Small intestine (tissue), 7 donors: ENCODE data around the gene APOL1. TPM values are rescaled to one million over a fixed set of nuclear protein-coding genes. Genes with fewer than 3 reads are reported as not detected.
"Not testable (repeated sequence)": the region's sequence is repeated elsewhere in the genome, so short reads cannot be mapped to it uniquely, and the experiment has no call there.

Experiments used
- DNase-seq, 2 donors: peaks; one replicate each; pipeline versions ENCODE4 v3.0.0 to v3.0.0-alpha.2; 2013
- FAIRE-seq: peaks from 2 replicates; lab custom pipeline; 2012; peaks lifted over from hg19 to GRCh38; lab: Jason Lieb, UNC
- H3K27ac ChIP-seq, 3 donors: one replicate each; pipeline ENCODE4 v1.5.1; 2013; ENCODE audit warnings: low read length in 2 of 3, mild to moderate bottlenecking in 2 of 3, control low read depth in 1 of 3, inconsistent platforms in 1 of 3, low read depth in 1 of 3, moderate library complexity in 1 of 3
- H3K27me3 ChIP-seq, 3 donors: one replicate each; pipeline ENCODE4 v1.6.1; 2013; ENCODE audit warnings: low read length in 3 of 3, inconsistent platforms in 1 of 3; ENCODE audit not compliant: control insufficient read depth in 3 of 3, insufficient read depth in 3 of 3
- H3K36me3 ChIP-seq, 3 donors: one replicate each; pipeline ENCODE4 v1.6.1; 2013; ENCODE audit warnings: low read length in 3 of 3, inconsistent platforms in 1 of 3, low read depth in 1 of 3, mild to moderate bottlenecking in 1 of 3, moderate library complexity in 1 of 3; ENCODE audit not compliant: control insufficient read depth in 3 of 3, insufficient read depth in 2 of 3
- H3K4me1 ChIP-seq, 3 donors: one replicate each; pipeline ENCODE4 v1.6.1; 2013; ENCODE audit warnings: low read length in 2 of 3, inconsistent platforms in 1 of 3, low read depth in 1 of 3, mild to moderate bottlenecking in 1 of 3, moderate library complexity in 1 of 3; ENCODE audit not compliant: control insufficient read depth in 3 of 3, insufficient read depth in 2 of 3
- H3K4me3 ChIP-seq, 3 donors: one replicate each; pipeline ENCODE4 v1.5.1; 2013; ENCODE audit warnings: low read length in 3 of 3, control low read depth in 1 of 3, inconsistent platforms in 1 of 3, low read depth in 1 of 3, mild to moderate bottlenecking in 1 of 3, moderate library complexity in 1 of 3
- H3K9me3 ChIP-seq, 2 donors: one replicate each; pipeline ENCODE4 v1.6.1; 2013; ENCODE audit warnings: low read depth in 1 of 2, low read length in 1 of 2; ENCODE audit not compliant: control insufficient read depth in 2 of 2, insufficient read depth in 1 of 2
- WGBS, 3 donors: extraction: QIAGEN DNeasy Blood & Tissue Kit; methylation state at CpG; one replicate each; pipeline ENCODE4 v1.1.7; 2013; 5-methylcytosine and 5-hydroxymethylcytosine counted together
- polyA plus RNA-seq, 4 donors: library from polyadenylated mRNA; stranded (reverse) in 3 of 4; unstranded in 1 of 4; fragments of 200-250 nt in 3 of 4; fragments of 120-200 nt in 1 of 4; gene quantifications; one replicate each; pipeline versions ENCODE4 v1.2.1 to v1.2.3, GENCODE V29; 2013
- donor health status: healthy with polysubstance abuse.
- donor health status: control.
- donor health status: control.
- donor health status: Bipolar disorder and iron deficiency.
- donor health status: healthy.

Gene APOL1
- polyA plus RNA-seq, 4 donors, result 7.7 to 32.2 (median 8.5) TPM

DNA sequence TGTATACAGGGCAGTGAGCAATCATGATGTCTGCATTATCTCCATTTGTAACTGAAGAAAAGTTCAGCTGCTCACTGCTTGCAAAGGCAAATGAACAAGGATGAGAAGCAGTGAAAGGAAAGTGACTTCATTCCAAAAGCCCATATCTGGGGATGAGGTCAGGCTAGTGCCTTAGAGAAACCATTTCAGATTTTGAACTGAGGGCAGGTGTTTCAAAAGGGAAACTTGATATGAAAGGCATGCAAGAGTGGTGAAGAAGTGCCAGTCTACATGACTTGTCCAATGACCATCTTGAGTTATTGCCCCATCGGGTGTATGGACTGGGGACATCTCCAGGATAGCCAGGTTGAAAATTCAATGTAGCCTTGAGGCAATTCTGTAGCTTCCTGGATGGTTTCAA is 44.0 kb upstream of the APOL1 start:
- no peak for FAIRE-seq
- peak overlapping the region in 2 of 3 donors; percentile 42 to 49 for H3K27ac ChIP-seq
- DNase-seq, result peak in 1 of 2 donors; percentile 38
- no peak overlapping the region for H3K4me3 ChIP-seq
- WGBS, 3 donors, result 76 to 92% (median 83%) methylated on average over 1 of the region's 1 CpG
- no peaks in the 10 kb centered on the region for H3K27me3 ChIP-seq
- no peaks in the 10 kb centered on the region for H3K36me3 ChIP-seq
- H3K9me3 ChIP-seq, result peaks cover 0 to 26% of the 10 kb centered on the region in 2 donors
- H3K4me1 ChIP-seq, result peaks cover 0 to 22% (median 6%) of the 10 kb centered on the region in 3 donors

DNA sequence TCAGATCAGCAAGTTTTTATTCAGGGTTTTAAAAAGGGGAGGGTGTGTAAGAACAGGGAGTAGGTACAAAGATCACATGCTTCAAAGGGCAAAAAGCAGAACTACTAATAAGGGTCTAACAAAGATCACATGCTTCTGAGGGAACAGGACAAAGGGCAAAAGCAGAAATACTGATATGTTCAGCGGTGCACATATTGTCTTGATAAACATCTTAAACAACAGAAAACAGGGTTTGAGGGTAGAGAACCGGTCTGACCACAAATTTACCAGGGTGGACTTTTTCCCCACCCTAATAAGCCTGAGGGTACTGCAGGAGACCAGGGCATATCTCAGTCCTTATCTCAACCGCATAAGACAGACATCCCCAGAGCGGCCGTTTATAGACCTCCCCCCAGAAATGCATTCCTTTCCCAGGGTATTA is 43.4 kb upstream of the APOL1 start:
- H3K4me3 ChIP-seq, H3K36me3 ChIP-seq, FAIRE-seq, H3K27me3 ChIP-seq: not testable (repeated sequence)
- Histone ChIP-seq H3K4me1 (peaks cover 0 to 17% (median 6%) of the 10 kb centered on the region in 3 donors), H3K9me3 (peaks cover 0 to 26% of the 10 kb centered on the region in 2 donors), H3K27ac (peak overlapping the region in 1 of 3 donors; percentile 42)
- WGBS, 3 donors, result 29 to 51% (median 36%) methylated on average over 5 of the region's 5 CpGs
- peak; percentile 52 to 59 for DNase-seq

DNA sequence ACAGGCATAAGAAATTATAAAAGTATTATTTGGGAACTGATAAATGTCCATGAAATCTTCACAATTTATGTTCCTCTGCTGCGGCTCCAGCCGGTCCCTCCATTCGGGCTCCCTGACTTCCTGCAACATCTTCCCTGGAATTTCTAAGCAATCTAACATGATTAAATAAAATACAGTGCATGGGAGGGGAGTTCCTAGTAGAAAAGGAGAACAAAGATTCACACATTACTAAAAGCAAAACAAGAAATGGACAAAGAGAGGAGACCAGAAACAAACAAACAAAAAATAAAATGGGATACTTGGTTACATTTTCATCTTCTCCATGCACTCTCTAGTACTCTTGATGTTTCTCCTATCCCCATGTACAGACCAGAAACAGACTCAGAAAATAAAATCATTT is 42.7 kb upstream of the APOL1 start:
- peaks cover 0 to 11% (median 6%) of the 10 kb centered on the region in 3 donors for H3K4me1 ChIP-seq
- H3K27ac ChIP-seq, result no peak overlapping the region
- H3K27me3 ChIP-seq, result no peaks in the 10 kb centered on the region
- no peak overlapping the region for H3K4me3 ChIP-seq
- no peak for FAIRE-seq
- no peaks in the 10 kb centered on the region for H3K36me3 ChIP-seq
- peaks cover 0 to 26% of the 10 kb centered on the region in 2 donors for H3K9me3 ChIP-seq
- no peak for DNase-seq
- 92 to 93% (median 93%) methylated on average over 3 of the region's 3 CpGs for WGBS, 3 donors

DNA sequence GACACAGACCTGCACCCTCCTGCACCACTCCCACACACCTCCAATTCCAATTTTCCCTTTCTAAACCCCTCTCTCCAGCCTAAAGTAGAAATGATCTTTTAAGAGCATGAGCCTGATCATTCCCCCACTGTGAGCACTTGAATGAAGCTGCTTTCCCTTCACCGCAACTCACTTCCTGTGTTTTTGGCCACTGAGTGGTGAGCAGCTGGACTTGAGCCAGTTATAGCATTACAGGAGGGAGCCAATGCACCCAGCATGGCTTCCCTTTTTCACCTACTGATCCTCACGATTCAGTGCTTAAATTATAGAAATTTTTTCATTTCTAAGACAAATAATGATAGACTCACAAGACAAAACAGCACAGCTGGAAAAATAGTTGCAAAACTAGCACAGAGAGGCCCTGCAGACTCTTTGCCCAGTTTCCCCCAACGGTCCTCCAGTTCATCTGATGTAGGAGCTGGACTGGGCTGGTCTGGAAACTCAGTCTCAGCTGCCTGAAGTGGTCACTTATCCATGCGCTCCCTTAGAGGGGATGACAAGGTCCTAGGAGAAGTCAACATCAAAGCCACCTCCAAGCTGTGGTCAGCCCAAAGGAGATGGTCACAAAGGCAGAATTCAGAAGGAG is 41.6 kb upstream of the APOL1 start:
- no peak for FAIRE-seq
- H3K27ac ChIP-seq, result no peak overlapping the region
- no peaks in the 10 kb centered on the region for H3K36me3 ChIP-seq
- peaks cover 0 to 10% (median 6%) of the 10 kb centered on the region in 3 donors for H3K4me1 ChIP-seq
- H3K9me3 ChIP-seq, result peaks cover 0 to 26% of the 10 kb centered on the region in 2 donors
- no peak overlapping the region for H3K4me3 ChIP-seq
- no peaks in the 10 kb centered on the region for H3K27me3 ChIP-seq
- 56 to 76% (median 70%) methylated on average over 4 of the region's 4 CpGs for WGBS, 3 donors
- no peak for DNase-seq

- DNase-seq, result peak in 1 of 2 donors; percentile 69
- no peak overlapping the region for H3K27ac ChIP-seq
Observed at GRCh38 chr22:36212901-36213300, 40.0 kb upstream of the APOL1 start.

DNA sequence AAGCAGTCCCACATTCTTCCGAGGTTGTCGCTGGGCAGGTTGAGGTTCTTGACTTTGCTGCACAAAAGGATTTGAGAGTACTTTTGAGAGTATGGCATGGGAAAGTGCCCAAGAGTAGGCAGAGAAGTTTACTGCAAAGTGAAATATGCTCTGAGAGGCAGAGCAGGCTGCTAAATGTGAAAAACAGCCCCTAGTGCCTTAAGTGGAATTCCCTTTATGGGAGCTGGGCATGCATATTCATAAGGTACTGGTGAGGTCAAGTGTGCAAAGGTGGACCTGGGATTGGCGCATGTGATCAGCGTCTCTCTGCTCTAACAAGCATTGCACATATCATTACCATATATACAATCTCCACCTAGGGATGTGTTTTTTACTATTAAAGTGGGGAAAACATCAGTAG is 39.3 kb upstream of the APOL1 start:
- 79 to 90% (median 83%) methylated on average over 4 of the region's 4 CpGs for WGBS, 3 donors
- FAIRE-seq, result no peak
- no peak overlapping the region for H3K27ac ChIP-seq
- H3K4me3 ChIP-seq, result no peak overlapping the region
- no peaks in the 10 kb centered on the region for H3K27me3 ChIP-seq
- peaks cover 0 to 23% of the 10 kb centered on the region in 2 donors for H3K9me3 ChIP-seq
- H3K4me1 ChIP-seq, result peaks cover 0 to 12% (median 6%) of the 10 kb centered on the region in 3 donors
- H3K36me3 ChIP-seq, result no peaks in the 10 kb centered on the region
- no peak for DNase-seq

More at GRCh38 chr22:36212901-36213300, 40.0 kb upstream of the APOL1 start:
- no peak for FAIRE-seq
- Histone ChIP-seq H3K4me3 (no peak overlapping the region), H3K9me3 (peaks cover 0 to 26% of the 10 kb centered on the region in 2 donors), H3K36me3 (no peaks in the 10 kb centered on the region), H3K4me1 (peaks cover 0 to 16% (median 6%) of the 10 kb centered on the region in 3 donors), H3K27me3 (no peaks in the 10 kb centered on the region)

DNA sequence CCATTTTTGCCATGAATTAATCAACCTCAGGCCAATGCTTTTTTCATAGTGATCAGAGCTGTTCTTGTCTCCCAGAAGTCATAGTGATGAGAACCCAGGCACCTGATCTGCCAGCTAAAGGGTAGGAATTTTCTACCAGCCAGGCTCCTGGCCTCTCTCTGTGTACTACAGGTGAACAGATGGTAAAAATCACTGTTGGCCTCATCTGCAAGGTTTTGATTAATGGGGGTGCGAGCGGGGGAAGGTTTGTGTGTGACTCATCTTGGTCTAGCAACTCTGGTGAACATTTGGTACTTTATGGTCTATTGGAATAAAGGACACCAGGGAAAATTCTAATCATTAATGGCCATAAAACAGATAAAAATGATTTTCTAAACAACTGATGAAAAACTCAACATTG is 37.0 kb upstream of the APOL1 start:
- no peak for FAIRE-seq
- Histone ChIP-seq H3K9me3 (peaks cover 0 to 6% of the 10 kb centered on the region in 2 donors), H3K4me3 (no peak overlapping the region), H3K4me1 (peaks cover 0 to 14% (median 5%) of the 10 kb centered on the region in 3 donors), H3K27ac (no peak overlapping the region), H3K27me3 (no peaks in the 10 kb centered on the region), H3K36me3 (no peaks in the 10 kb centered on the region)
- WGBS, 3 donors, result 25 to 67% (median 62%) methylated on average over 2 of the region's 2 CpGs
- DNase-seq, result no peak

GRCh38 chr22:36218648-36219193 is 34.2 kb upstream of the APOL1 start:
- H3K4me3 ChIP-seq, result no peak overlapping the region
- 79 to 82% (median 80%) methylated on average over 7 of the region's 7 CpGs for WGBS, 3 donors
- H3K36me3 ChIP-seq, result no peaks in the 10 kb centered on the region
- peaks cover 0 to 10% (median 0%) of the 10 kb centered on the region in 3 donors for H3K4me1 ChIP-seq
- DNase-seq (no peak), FAIRE-seq (no peak)
- no peaks in the 10 kb centered on the region for H3K9me3 ChIP-seq
- H3K27ac ChIP-seq, result no peak overlapping the region
- H3K27me3 ChIP-seq, result no peaks in the 10 kb centered on the region
